DMS79 treated with DMSO at 0.1 percent for 48 hours (cell line): ENCODE data around the gene ACKR2.
"Not testable (repeated sequence)": the region's sequence is repeated elsewhere in the genome, so short reads cannot be mapped to it uniquely, and the experiment has no call there.

Source experiments
- DNase-seq: peaks from one replicate; lab custom pipeline; 2025; lab: John Stamatoyannopoulos, UW

ACKR2 gene

GRCh38 chr3:42801048-42801620, 8.1 kb upstream of the ACKR2 start:
- DNase-seq: no peak

- no peak for DNase-seq
Observed at GRCh38 chr3:42801784-42802183, 7.5 kb upstream of the ACKR2 start.

DNA sequence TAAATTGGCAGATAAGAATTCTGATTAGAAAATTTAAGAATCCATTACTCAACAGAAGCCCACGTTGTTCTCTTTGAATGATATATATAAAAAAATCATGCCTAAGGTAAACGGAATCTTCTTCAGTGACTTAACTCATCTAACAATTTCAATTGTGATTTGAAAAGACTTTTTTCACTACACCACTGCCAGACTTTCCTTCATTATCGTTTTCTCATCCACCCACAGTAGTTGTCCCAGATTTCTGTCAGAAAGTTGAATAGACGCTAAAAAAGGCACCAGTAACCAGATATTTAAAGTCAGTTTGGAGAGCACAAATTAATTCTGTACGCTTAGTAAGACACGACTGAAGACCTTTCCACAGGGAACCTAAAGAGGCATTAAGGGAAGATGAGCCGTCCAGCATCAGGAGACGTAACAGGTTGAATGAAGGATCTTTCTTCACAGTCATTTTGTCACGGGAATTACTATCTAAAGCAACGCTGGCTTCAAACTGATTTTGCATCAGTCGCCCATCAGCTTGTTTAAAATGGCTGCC, 6.3 kb upstream of the ACKR2 start:
- peak; percentile 43 for DNase-seq

GRCh38 chr3:42803414-42804105, 5.7 kb upstream of the ACKR2 start:
- no peak for DNase-seq

GRCh38 chr3:42804106-42804830, 5.0 kb upstream of the ACKR2 start, which contains the start of gene HIGD1A:
TSS of gene HIGD1A (minus strand) at chr3:42804490. CDS start at chr3:42794253, 10,237 bp downstream.
- peak; percentile 85 for DNase-seq

GRCh38 chr3:42804831-42805132, 4.5 kb upstream of the ACKR2 start:
- peak; percentile 36 for DNase-seq

DNA sequence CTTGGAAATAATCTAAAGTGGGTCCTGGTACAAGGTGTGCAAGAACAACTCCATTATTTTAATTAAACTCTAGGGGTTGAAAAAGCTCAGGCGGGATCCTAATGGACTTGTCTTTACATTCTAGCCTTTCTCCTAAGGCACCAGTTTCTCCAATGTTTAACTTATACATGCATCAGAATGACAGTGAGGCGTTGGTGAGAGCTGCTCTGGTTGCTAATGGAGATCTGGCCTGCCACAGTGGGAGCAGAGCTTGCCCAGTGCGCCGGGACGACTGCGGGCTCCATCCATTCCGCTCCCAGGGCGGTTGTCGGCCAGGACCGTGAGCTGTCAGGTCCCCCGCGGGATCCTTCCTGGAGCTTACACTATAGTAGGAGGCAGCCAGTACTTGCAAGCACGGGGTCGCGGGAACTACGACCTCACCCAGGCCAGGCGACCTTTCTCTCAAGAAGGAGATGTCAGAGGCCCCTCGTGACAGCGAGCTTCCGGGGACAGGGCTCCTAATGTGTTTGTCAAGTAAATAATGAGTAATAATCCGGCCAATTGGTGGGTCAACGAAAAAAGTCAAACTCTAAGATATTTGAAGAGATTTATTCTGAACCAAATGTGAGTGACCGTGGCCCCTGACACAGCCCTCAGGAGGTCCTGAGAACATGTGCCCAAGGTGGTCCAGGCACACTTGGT, 4.0 kb upstream of the ACKR2 start:
- no peak for DNase-seq

DNA sequence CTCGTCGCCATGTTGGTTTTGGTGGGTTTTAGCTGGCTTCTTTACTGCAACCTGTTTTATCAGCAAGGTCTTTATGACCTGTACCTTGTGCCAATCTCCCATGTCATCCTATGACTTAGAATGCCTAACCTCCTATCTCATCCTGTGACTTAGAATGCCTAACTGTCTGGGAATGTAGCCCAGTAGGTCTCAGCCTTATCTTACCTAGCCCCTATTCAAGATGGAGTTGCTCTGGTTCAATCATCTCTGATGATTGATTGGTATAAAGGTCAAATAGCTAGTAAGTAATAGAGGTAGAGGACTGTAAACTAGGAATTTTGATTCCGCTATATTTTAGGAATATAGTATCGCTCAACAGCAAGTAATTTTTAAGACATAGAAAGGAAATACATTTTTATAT, 1.3 kb upstream of the ACKR2 start:
- DNase-seq: no peak

- not testable (repeated sequence) for DNase-seq
Observed at GRCh38 chr3:42810706-42811105, 1.5 kb downstream of the ACKR2 start.

DNA sequence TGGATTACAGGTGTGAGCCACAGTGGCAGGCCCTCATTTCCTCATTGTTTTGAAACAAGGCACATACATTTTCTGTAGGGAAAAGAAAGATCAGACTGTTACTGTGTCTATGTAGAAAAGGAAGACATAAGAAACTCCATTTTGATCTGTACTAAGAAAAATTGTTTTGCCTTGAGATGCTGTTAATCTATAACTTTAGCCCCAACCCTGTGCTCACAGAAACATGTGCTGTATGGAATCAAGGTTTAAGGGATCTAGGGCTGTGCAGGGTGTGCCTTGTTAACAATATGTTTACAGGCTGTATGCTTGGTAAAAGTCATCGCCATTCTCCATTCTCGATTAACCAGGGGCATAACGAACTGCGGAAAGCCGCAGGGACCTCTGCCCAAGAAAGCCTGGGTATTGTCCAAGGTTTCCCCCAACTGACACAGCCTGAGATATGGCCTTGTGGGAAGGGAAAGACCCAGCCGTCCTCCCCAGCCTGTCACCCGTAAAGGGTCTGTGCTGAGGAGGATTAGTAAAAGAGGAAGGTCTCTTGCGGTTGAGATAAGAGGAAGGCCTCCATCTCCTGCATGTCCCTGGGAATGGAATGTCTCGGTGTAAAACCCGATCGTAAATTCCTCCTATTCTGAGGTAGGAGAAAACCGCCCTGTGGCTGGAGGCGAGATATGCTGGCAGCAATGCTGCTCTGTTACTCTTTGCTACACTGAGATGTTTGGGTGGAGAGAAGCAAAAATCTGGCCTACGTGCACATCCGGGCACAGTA, 2.1 kb downstream of the ACKR2 start:
- not testable (repeated sequence) for DNase-seq

DNA sequence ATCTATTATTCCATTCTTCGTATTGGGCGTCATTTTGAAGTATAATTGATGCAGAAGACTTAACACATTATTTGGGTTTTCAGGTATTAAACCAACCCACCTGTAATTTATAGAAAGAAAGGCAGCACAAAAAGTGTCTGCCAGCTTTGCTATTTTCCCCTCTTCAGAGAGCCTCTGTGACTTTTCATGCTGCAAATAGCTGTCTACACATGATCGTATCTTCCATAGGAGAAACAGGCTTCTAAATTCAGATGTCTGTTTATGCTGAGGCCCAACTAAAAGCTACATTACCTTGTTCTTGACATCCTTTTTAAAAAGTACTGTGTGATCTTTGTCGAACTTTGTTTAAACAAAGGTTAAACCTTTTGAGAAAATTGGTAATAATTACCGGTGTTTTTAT, 5.0 kb downstream of the ACKR2 start:
- no peak for DNase-seq

- DNase-seq: peak; percentile 33
Observed at GRCh38 chr3:42814914-42815507, 5.8 kb downstream of the ACKR2 start.

DNA sequence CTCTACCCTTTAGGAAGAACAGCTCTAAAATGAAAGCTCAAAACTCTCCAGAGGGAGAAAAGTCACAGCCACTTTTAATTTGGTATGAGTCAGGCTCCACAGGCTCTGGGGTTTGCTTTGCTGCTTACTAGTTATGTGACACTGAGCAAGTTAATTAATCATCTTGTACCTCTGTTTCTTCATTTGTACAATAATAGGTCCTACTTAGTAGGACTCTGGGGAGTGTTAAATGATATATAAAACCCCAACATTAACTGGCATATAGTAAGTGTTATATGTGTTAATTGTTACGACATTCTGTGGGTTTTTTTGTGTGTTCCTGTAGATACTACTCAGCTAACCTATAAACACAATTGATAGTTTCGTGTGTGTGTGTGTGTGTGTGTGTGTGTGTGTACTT, 6.6 kb downstream of the ACKR2 start:
- no peak for DNase-seq

GRCh38 chr3:42819351-42819965, 10.2 kb downstream of the ACKR2 start:
- DNase-seq: no peak

- no peak for DNase-seq
Observed at GRCh38 chr3:42820746-42821051, 11.5 kb downstream of the ACKR2 start.

GRCh38 chr3:42822828-42823227, 13.6 kb downstream of the ACKR2 start:
- no peak for DNase-seq

- DNase-seq: peak; percentile 84
Observed at GRCh38 chr3:42823351-42823750, 14.1 kb downstream of the ACKR2 start.

DNA sequence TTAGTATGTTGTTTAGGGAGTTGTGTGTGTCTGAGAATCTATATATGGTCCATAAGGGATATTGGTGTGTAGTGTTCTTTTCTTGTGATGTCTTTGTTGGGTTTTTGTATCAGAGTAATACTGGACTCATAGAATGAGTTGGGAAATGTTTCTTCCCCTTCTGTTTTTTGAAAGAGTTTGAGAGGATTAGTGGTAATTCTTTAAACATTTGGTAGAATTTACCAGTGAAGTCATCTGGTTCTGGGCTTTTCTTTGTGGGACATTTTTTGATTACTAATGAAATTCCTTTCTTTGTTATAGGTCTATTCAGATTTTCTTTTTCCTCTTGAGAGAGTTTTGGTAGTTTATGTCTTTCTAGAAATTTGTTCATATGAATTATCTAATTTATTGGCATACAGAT, 16.9 kb downstream of the ACKR2 start:
- DNase-seq: no peak

GRCh38 chr3:42827023-42827422, 17.8 kb downstream of the ACKR2 start:
- no peak for DNase-seq

- no peak for DNase-seq
Observed at GRCh38 chr3:42827654-42828053, 18.4 kb downstream of the ACKR2 start.

GRCh38 chr3:42829083-42829627, 19.9 kb downstream of the ACKR2 start:
- DNase-seq: no peak
